GM18517 (cell line): ENCODE results near the gene CKAP5.
"Not testable (repeated sequence)": the region's sequence is repeated elsewhere in the genome, so short reads cannot be mapped to it uniquely, and the experiment has no call there.

ENCODE experiments used
- ATAC-seq: cut with Tn5 transposase; IDR thresholded peaks from one replicate; pipeline ENCODE4 v1.9.1; 2021; ENCODE audit warnings: mild to moderate bottlenecking, moderate library complexity; ENCODE audit not compliant: unreplicated experiment

The CKAP5 gene

GRCh38 chr11:46855863-46856262 is 9.8 kb upstream of the CKAP5 start:
- ATAC-seq = no peak

GRCh38 chr11:46855167-46855566 is 9.1 kb upstream of the CKAP5 start:
- no peak for ATAC-seq

GRCh38 chr11:46850829-46851380 is 4.8 kb upstream of the CKAP5 start:
- no peak for ATAC-seq

- no peak for ATAC-seq
These were observed 3.6 kb upstream of the CKAP5 start for GRCh38 chr11:46849631-46850030.

GRCh38 chr11:46846510-46846830 is 390 bp upstream of the CKAP5 start:
- peak; percentile 2 for ATAC-seq

GRCh38 chr11:46845440-46845739 is 690 bp downstream of the CKAP5 start:
- ATAC-seq = no peak

GRCh38 chr11:46840116-46840515 is 6.0 kb downstream of the CKAP5 start:
- ATAC-seq = no peak

- ATAC-seq = no peak
These were observed 7.6 kb downstream of the CKAP5 start for GRCh38 chr11:46838501-46838900.

- ATAC-seq = no peak
These were observed 8.2 kb downstream of the CKAP5 start for GRCh38 chr11:46837860-46838259.

- no peak for ATAC-seq
These were observed 9.2 kb downstream of the CKAP5 start for GRCh38 chr11:46836870-46837269.

GRCh38 chr11:46836431-46836830 is 9.6 kb downstream of the CKAP5 start:
- no peak for ATAC-seq

- no peak for ATAC-seq
These were observed 10.2 kb downstream of the CKAP5 start for GRCh38 chr11:46835897-46836296.

- no peak for ATAC-seq
These were observed 11.3 kb downstream of the CKAP5 start for GRCh38 chr11:46834821-46835220.

- no peak for ATAC-seq
These were observed 13.4 kb downstream of the CKAP5 start for GRCh38 chr11:46832511-46833214.

GRCh38 chr11:46827995-46828394 is 18.1 kb downstream of the CKAP5 start:
- ATAC-seq = no peak

GRCh38 chr11:46826310-46827044 is 19.6 kb downstream of the CKAP5 start:
- ATAC-seq = peak; percentile 72

- ATAC-seq = no peak
These were observed 37.2 kb downstream of the CKAP5 start for GRCh38 chr11:46808799-46809431.

- ATAC-seq = no peak
These were observed 44.2 kb downstream of the CKAP5 start for GRCh38 chr11:46801694-46802470.

GRCh38 chr11:46800177-46800576 is 45.9 kb downstream of the CKAP5 start:
- no peak for ATAC-seq

- ATAC-seq = not testable (repeated sequence)
These were observed 46.4 kb downstream of the CKAP5 start for GRCh38 chr11:46799725-46800124.

GRCh38 chr11:46778416-46778815 is 67.7 kb downstream of the CKAP5 start:
- ATAC-seq = no peak
